Transverse colon (tissue), 3 donors: ENCODE results near the gene SASH1.

Experiments
- CTCF ChIP-seq, 5 experiments: fragments of 200-600 bp in 3 of 5; fragments of 450-650 bp in 2 of 5; sonication (generic) in 3 of 5; IDR thresholded peaks; 1 replicate in 2 of 5; 2 replicates in 3 of 5; pipeline ENCODE4 v1.5.1; 2016 to 2017; ENCODE audit warnings: antibody characterized with exemption in 5 of 5, inconsistent platforms in 3 of 5, mild to moderate bottlenecking in 2 of 5, moderate library complexity in 1 of 5
- EP300 ChIP-seq: sonication (generic); formaldehyde crosslinking; IDR thresholded peaks from one replicate; pipeline ENCODE4 v1.6.1; 2017; ENCODE audit warnings: antibody characterized with exemption, low read depth

- TF ChIP-seq CTCF (IDR thresholded peaks at IDR 0.05), result no peak
- TF ChIP-seq EP300, result no peak
Observed at GRCh38 chr6:148461986-148462577, 119.4 kb downstream of the SASH1 start.
